Hepatic stellate cell (primary cell): ENCODE measurements around the gene ZKSCAN4.

Experiments
- DNase-seq: peaks from one replicate; pipeline ENCODE4 v3.0.0; 2011; ENCODE audit warnings: low spot score

The ZKSCAN4 gene

DNA sequence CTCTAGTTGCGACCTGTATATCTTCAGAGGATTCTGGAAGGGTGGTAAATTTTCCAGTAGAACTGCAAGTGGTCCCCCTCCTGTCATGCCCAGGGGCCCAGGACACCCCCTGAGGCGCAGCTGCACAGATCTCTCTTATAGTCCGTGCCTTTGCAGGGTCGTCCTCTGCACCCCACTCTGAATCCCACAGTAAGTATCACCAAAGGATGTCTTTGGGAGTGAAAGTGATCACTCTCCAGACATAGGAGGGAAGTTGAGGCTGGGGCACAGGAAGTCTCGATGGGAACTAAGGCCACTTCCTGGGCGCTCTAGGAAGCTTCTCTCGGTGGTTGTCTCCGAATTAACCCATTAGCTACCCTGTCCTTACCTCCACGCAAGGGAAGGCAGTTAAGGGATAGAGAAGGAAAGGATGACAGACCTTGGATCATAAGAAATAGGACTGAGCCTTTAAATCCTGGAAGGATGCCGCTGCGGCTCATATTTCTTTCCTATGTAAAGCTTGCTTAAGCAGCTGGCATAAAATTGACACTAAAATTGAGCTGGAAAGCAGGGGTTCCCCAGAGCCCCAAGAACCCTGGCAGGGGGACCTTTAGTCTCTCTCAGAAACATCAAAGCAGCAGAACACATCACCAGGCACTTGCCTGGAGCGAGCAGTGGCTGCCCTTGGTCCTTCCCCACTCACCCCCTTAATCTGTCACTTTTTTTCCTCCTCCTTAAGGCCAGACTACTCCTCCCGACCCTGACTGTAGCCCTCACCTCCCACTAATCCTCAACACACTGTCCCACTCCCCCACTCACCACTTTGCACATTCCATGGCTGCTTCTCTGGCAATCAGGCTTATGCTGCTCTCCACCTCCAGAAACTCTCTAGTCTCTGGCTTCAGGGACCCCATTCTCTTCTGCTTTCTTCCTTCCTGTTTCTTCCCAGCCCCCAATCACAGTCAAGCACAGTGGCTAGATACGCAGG is at the start of gene ZKSCAN4:
Gene ZKSCAN4 (minus strand): TSS at position 261 of the 967 bp plus-strand sequence. CDS start 289 bp downstream, outside the sequence.
- DNase-seq: peak; percentile 80

DNA sequence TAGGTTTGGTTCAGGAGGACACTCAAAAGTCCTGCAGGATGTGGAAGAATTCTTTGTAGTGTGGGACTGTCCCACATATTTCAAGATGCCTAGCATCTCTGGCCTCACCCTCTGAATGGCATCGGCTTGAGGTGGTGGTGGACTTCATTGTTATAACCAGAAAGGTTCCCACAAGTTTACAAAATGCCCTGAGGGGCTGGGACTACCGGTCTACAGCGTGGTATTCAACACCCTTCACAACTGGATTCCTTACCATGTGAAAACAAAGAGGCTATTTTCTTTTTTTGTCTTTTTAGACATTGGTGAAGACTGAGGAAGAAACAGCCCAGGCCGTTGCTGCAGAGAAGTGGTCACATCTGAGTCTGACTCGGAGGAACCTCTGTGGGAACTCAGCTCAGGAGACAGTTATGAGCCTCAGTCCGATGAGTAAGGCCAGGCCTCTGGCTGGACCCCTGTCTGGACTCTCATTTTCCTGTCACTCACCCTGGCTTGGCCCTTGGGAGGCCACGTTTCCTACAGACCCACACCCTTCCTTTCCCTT is 44.5 kb upstream of the ZKSCAN4 start:
- DNase-seq: no peak

DNA sequence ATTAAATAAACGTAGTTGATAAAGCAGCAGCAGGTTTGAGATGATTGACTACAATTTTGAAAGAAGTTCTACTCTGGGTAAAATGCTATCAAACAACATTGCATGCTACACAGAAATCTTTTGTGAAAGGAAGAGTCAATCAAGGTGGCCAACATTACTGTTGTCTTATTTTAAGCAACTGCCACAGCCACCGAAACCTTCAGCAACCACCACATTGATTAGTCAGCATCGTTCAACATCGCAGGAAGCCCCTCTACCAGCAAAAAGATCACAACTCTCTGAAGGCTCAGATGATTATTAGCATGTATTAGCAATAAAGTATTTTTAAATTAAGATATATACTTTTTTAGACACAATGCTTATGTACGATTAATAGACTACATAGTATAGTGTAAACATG is 43.3 kb upstream of the ZKSCAN4 start:
- no peak for DNase-seq

DNA sequence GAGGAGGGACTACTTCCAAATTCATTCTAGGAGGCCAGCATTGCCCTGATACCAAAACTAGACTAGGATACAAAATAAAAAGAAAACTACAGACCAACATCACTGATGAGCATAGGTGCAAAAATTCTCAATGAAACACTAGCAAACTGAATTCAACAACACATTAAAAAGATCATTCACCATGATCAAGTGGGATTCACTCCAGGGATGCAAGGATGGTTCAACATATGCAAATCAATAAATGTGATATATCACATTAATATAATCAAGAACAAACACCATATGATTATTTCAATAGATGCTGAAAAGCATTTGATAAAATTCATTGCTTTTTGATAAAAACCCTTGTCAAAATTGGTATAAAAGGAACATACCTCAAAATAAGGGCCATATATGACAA is 39.5 kb upstream of the ZKSCAN4 start:
- no peak for DNase-seq

DNA sequence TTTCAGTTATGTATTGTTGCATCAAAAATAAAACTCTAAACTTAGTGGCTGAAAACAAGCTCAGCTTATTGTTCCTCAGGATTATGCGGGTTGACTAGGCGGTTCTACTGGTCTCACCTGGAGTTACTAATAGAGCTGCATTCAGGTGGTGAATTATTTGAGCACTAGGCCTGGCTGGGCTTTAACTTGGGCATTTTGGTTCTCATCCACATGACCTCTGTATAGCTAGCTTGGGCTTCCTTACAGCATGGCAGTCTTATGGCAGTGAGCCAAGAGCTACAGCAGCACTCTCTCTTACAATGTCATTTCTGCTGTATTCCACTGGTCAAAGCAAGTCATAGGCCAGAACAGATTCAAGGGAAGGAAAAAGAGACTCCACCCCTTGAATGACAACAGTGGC is 30.9 kb upstream of the ZKSCAN4 start:
- DNase-seq: no peak

DNA sequence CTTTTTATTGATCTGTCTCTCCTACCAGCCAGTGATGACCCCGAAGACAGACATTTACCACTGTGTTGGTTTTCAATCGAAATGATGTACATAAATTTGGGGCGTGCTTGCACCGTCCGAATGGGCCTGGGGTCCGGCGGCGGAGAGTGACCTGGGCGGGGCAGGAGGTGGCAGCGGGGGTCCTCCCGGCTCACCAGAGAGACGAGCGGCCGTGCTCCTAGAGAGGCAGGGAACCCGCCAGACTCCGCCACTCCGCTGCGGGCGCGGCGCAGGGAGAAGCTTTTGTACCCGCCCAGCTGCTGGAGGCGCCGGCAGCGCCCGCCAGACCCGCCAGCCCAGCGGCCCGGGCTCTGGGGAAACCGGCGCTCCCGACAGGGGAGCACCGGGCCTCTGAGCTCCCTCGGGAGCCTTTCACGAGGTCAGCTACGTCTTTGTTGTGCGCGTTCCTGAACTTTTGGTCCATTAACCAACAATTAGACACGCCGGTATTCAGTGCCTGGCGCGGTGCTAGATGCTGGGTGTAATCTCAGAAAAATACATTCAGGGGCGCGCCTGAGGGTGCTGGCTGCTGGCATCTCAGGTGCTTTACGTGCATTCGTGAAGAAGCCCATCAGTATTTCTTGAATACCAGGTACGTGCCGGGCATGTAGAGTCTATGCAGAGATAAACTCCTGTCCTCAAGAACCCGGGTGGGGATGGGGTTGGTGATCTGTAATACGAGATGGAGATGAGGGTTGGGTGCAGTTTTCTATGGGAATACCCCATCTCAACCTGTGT is 29.4 kb upstream of the ZKSCAN4 start, which contains the start of gene PGBD1:
Gene PGBD1 (plus strand): TSS at position 285 of the 777 bp plus-strand sequence. CDS start 2,242 bp downstream, outside the sequence.
- peak; percentile 61 for DNase-seq

DNA sequence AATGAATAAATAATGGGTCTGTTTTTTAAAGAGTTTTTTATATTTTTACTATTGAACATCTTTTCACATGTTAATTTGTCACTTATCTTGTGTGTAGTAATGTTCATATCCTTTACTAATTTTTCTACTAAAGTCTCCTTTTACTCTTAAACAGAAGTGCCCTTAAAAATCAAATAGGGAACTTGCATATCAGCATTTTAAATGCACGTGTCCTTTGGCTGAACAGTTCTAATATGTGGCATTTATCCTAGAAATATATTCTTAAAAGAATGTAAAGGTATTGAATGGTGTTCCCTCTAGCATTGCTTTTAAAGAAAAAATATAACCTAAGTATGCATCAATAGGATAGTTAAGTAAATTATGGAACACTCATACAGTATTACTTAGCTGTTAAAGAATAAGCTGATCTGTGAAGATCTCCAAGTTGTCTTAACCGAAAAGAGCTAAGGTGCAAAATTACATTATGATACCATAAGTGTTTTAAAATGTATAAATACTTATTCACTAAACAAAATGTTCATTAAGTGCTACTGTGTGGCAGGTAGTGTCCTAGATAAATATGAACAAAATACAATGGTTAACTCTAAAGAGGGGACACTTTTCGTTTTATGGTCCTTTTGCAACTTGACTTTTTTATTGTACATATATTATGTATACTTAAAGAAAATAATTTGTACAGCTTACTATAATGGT is 28.7 kb upstream of the ZKSCAN4 start:
- DNase-seq: no peak

DNA sequence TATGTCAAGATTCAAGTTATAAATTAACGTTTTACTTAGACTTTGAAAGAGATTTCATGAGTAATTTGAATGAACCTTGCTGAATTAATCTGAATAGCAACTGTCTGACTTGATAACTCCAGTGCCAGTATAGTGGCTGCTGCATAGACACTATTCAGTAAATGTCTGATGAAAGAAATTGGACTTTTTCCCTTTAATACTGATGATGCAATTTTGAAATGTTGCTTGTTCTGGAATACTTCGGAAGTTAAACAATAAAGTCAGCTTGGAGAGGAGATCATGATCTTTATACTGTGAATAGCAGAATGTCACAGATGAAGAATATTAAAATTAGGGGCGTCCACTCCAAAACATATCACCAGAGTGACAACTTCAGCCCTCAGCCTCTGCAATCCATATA is 25.7 kb upstream of the ZKSCAN4 start:
- no peak for DNase-seq

DNA sequence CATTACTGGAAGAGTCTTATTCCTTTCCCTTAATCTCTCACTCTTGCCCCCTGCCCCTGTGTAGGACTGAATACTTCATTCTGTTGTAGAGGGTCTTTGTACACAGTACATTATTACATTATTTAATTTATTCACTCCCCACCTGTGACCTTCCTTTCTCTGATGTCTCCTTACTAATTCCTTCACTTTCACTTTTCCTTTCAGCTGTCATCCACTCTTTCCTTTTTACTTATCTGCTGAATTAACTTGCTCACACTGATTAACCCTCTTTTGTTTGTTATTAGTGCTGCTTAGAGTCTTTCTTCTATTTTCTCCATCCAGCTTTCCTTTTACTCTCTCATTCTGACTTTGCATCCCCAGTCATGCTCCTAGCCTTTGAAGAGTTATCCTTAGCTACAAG is 22.8 kb upstream of the ZKSCAN4 start:
- DNase-seq: no peak

DNA sequence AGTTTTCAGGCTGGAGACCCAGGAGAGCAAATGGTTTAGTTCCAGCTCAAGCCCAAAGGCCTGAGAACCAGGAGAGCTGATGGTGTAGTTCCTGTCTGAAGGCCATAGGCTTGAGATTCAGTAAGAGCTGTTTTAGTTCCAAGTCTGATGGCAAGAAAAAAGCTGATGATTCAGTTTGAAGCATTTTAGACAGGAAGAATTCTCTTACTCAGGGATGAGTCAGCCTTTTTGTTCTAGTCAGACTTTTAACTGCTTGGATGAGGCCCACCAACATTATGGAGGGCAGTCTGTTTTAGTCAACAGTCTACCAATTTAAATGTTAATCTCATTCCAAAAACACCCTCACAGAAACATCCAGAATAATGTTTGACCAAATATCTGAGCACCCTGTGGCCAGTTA is 17.4 kb upstream of the ZKSCAN4 start:
- DNase-seq: peak; percentile 65

DNA sequence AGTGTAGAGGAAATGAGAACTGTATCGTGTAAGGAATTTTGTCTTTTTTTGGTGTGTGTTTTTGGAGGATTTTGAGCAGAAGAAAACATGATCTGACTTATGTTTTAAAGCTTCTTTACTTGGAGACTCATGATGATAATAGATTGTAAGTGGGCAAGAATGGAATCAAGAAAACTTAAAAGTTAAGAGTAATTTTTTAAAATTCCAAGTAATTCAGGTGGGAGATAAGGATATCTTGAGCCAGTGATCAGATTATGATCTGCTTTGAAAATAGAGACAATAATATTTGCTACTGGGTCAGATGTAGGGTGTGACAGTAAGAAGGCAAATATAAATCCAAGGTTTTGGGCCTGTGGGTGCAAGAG is 15.6 kb upstream of the ZKSCAN4 start:
- DNase-seq: no peak

DNA sequence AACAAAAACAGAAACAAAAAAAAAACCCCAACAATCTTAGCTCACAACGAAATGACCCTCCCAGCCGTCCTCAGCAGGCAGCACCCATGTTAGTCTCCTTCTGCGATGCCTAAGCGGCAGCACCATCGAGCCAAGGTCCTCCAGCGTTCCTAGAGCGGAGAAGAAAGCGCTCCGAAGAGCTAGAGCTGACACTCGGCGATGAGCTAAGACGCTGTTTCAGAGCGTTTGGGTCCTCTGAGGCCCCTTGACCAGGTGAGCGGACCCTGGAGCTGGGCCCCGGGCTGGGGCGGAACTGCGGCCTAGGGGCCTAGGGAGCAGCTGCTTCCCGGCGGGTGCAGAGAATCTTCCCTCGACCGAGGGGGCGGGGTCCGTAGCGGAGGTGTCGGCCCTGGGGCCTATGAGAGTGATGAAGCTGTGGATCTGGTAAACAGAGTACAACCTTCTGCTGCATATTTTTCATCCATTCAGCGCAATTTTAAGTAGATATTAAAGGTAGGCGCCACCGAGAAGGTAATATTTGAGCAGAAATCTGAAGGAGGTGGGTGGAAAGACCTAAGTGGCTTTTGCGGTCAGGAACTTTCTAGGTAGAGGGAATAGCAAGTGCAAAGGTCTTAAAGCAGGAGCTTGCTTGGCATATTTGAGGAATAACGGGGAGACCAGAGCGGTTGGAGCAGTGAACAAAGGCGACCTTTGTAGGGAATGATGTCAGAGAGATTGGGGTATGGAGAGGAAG is 15.1 kb upstream of the ZKSCAN4 start, which contains the start of gene ZSCAN26:
Gene ZSCAN26 (plus strand): TSS at position 182 of the 733 bp plus-strand sequence. CDS start 4,777 bp downstream, outside the sequence.
- peak; percentile 78 for DNase-seq

DNA sequence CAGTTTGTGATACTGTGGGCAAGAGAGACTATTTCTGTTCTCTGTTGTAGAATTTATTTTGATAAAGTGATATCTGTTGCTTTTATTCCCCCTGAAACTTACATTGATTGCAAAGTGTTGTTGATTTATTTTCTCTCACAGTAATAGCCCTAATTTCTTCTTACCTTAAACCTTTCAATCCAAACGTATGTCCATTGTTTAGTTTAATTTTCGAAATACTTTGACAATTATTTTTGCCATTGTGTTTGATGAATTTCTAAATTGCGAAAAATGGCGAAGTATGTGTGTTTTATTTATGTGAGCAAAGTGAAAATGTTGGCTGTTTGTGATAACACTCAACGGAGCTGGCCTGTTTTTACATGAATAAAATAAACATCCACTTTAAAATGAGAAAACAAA is 14.5 kb upstream of the ZKSCAN4 start:
- no peak for DNase-seq

DNA sequence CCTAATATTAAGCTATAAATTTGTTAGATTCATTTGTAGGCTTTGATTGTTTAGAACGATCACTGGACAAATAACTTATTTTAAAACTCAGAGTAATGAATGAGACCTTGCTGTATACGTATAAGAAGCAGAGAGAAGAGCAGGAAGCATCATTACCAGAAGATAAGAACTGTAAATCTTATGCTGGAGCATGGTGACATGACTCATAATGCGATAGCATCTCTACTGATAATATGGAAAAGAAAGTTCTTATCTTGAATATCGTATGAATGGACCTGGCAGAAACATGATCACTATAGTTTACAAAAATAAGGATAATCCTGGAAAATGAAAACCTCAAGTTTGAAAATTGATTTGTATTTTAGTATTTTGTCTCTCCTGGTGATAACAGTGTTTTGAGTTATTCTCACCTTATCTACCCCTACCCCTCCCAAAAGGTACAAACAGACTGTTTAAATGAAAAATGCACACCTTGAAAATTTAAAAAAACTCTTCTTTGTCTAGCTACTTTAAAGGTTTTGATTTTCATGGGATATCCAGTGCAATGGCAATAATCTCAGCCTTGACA is 12.8 kb upstream of the ZKSCAN4 start:
- no peak for DNase-seq

DNA sequence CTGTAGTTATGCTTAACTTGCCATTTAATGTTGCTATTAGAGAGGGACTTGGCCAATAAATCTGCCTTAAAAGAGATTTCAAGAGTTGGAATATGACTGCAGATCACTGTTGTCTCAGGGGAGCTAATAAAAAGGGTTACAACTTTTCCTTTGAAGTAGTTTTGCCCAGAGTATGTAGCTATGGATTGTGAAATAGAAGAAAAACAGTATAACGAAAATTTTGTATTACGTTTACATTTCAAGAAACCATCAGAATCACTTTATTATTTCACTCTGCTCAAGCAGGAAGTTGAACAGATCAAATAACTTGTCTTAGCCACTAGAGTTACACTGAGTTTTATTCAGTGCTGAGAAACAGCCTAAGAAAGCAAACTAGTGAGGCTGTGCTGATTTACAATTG is 11.9 kb upstream of the ZKSCAN4 start:
- DNase-seq: no peak

DNA sequence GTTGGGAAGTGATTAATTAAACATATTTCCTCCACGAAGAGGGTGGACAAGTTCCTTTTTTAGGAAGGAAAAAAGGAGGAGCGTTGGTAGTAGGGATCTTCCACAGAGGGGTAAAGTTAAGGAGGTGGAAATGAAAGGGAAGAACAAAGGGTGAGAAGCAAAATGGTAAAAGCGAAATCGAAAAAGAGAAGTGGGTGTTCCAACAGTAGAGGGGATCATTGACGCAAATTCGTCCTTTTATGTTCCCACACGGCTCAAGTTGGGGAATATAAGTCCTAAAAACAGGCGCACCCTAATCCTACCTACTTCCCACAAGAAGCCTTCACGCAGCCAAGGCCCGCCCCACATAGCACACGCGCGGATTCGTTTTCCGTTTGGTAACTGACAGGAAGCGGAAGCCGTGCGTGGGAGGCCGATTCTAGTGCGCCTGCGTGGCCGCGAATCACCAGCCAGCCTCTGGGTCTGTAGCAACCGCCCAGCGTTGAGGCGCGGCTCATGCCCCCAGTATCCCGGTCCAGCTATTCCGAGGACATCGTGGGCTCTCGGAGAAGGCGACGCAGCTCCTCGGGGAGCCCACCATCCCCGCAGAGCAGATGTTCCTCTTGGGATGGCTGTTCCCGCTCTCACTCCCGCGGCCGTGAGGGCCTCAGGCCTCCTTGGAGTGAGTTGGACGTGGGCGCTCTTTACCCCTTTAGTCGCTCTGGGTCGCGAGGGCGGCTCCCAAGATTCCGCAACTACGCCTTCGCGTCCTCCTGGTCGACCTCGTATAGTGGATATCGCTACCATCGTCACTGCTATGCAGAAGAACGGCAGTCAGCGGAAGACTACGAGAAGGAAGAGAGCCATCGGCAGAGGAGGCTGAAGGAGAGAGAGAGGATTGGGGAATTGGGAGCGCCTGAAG is 7.1 kb upstream of the ZKSCAN4 start, which contains the start of gene NKAPL:
Gene NKAPL (plus strand): TSS at position 421 of the 901 bp plus-strand sequence. CDS start 75 bp downstream, at position 496.
- peak; percentile 43 for DNase-seq

DNA sequence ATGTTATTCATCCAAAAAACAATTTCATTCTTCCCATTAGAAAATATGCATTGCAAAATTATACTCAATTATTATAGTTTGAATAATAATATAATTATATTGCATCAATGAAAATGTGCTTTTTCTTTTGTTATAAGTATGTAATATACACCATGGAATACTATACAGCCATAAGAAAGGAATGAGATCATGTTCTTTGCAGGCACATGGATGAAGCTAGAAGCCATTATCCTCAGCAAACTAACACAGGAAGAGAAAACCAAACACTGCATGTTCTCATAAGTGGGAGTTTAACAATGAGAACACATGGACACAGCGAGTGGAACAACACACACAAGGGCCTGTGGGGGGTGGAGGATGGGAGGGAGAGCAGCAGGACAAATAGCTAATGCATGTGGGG is 5.0 kb upstream of the ZKSCAN4 start:
- DNase-seq: no peak

DNA sequence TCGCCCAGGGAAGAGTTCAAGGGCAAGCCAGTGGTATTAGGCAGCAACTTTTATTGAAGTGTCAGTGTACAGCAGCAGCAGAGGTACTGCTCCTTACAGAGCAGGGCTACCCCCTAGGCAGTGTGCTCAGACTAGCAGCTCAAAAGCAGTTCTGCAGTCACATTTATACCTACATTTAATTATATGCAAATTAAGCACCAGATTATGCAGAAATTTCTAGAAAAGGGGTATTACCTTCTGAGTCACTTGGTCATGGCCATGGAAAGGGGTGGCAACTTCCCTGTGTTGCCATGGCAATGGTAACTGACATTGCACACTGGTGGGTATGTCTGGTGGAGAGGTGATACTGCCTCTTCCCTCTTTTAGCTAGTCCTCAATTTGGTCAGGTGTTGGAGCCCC is 2.1 kb upstream of the ZKSCAN4 start:
- no peak for DNase-seq

DNA sequence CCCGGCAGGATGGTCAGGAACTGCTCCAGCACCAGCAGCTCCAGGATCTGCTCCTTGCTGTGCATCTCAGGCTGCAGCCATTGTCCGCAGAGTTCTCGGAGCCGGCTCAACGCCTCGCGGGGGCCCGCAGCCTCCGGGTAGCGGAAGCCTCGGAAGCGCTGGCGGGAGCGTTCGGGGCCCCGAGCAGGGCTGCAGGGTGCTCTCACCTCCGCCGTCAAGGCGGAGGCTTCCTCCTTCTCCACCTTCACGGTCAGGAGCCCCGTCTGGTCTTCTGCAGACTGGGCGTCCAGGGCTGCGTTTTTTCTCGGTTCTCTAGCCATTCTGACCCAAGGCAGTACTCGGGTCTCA is 434 bp downstream of the ZKSCAN4 start:
- DNase-seq: no peak

DNA sequence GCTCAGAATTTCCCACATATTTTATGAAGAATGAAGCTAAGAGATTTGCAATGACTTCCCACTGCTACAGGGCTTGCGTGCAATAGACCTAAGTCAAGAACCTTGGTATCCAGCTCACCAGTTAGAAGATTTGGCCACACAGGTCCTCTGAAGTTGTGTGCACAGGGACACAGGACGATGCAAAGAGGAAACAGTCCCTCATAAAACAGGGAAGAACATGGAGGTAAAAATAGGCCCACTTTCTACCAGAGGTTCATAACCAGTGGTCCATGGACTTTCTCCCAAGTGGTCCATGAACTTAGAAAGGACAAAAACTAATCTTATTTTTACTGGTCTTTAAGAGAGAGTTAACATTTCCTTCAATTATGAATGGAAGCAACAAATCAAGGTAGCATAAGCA is 1.3 kb downstream of the ZKSCAN4 start:
- DNase-seq: no peak
